Measurements from ENCODE around the gene ST3GAL4.

DNA sequence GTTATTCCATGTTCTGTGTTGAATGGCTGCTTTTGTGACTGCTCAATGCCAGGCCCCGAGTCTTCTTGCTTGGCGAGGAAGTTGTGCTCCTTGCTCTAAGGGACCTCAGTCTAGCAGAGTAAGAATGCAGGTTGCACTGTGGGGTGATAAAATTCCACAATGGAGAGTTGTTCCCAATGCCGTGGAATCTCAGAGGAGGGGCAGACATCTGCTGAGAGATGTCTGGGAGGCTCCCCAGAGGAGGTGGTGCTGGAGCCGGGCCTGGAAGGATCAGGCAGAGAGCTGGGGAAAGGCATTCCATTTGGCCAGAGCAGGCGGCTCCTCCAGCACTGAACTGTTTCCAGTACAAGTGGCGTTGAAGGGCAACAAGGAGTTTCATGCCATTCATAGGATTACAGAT, 55.2 kb downstream of the ST3GAL4 start:
- TF ChIP-seq, protein P1, sequence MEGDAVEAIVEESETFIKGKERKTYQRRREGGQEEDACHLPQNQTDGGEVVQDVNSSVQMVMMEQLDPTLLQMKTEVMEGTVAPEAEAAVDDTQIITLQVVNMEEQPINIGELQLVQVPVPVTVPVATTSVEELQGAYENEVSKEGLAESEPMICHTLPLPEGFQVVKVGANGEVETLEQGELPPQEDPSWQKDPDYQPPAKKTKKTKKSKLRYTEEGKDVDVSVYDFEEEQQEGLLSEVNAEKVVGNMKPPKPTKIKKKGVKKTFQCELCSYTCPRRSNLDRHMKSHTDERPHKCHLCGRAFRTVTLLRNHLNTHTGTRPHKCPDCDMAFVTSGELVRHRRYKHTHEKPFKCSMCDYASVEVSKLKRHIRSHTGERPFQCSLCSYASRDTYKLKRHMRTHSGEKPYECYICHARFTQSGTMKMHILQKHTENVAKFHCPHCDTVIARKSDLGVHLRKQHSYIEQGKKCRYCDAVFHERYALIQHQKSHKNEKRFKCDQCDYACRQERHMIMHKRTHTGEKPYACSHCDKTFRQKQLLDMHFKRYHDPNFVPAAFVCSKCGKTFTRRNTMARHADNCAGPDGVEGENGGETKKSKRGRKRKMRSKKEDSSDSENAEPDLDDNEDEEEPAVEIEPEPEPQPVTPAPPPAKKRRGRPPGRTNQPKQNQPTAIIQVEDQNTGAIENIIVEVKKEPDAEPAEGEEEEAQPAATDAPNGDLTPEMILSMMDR (optimal IDR thresholded peaks at IDR 0.05 in 1 of 3, IDR thresholded peaks at IDR 0.05 in 1 of 3, conservative IDR thresholded peaks at IDR 0.05 in 1 of 3; ENCODE audit: extremely low read depth in 1 of 3, insufficient read depth in 2 of 3, low read length in 3 of 3), result no peak
- TF ChIP-seq EZH2 (IDR thresholded peaks at IDR 0.05; ENCODE audit: low read length), result no peak
